ENCODE results near the gene NCR2. TPM values are rescaled to one million over a fixed set of nuclear protein-coding genes. Genes with fewer than 3 reads are reported as not detected.

Gene NCR2
- total and polyA plus RNA-seq, 9 of the 15 experiments (the other 6 are each of a cell fraction or from before 2014, with no cell fraction given), result not detected

DNA sequence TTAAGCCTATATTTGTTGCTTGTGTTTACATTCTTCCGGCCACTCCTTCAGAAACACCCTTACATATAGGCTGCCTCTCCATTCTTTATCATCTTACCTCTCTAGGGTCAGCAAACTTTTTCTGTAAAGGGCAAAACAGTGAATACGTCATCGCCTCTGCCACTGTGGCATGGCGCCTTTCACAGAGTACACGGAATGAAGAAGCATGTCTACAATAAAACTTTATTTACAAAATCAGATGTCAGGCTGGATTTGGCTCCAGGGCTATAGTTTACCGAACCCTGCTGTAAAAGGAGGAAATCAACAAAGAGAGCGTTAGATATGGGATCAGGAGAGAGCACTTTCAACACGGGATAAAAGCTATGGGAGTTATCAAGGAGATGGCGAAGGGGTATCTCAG lies 9.3 kb upstream of the NCR2 start (continued):
- TF ChIP-seq, protein P1, sequence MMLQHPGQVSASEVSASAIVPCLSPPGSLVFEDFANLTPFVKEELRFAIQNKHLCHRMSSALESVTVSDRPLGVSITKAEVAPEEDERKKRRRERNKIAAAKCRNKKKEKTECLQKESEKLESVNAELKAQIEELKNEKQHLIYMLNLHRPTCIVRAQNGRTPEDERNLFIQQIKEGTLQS (IDR thresholded peaks at IDR 0.05), result peak; percentile 37; the same call in 1 of the 2 replicates
- TF ChIP-seq, protein P1 (CRISPR knock-in tag; conservative IDR thresholded peaks at IDR 0.05), result no peak
- no peak for TF ChIP-seq ZNF668 (CRISPR knock-in tag; IDR thresholded peaks at IDR 0.05)
- TF ChIP-seq BRCA1 (IDR thresholded peaks at IDR 0.05), result no peak
- TF ChIP-seq BRCA1 (CRISPR knock-in tag; IDR thresholded peaks at IDR 0.05), result no peak
- no peak for TF ChIP-seq TEAD4 (IDR thresholded peaks at IDR 0.05; ENCODE audit: low read length)
- no peak for TF ChIP-seq TEAD4 (CRISPR knock-in tag; IDR thresholded peaks at IDR 0.05; ENCODE audit: borderline replicate concordance)
- TF ChIP-seq MECOM (CRISPR knock-in tag; IDR thresholded peaks at IDR 0.05), result no peak
- TF ChIP-seq CBX2 (IDR thresholded peaks at IDR 0.05; ENCODE audit: insufficient read depth, low read length, poor library complexity, severe bottlenecking), result no peak
- no peak for TF ChIP-seq HEY1 (CRISPR knock-in tag; IDR thresholded peaks at IDR 0.05; ENCODE audit: borderline replicate concordance)
- TF ChIP-seq MYC (IDR thresholded peaks at IDR 0.05; ENCODE audit: low read depth, low read length), result peak; percentile 37; the same call in 1 of the 2 replicates
- no peak for TF ChIP-seq MYC (CRISPR knock-in tag; IDR thresholded peaks at IDR 0.05; ENCODE audit: borderline replicate concordance, low read depth)
- TF ChIP-seq, protein P2, sequence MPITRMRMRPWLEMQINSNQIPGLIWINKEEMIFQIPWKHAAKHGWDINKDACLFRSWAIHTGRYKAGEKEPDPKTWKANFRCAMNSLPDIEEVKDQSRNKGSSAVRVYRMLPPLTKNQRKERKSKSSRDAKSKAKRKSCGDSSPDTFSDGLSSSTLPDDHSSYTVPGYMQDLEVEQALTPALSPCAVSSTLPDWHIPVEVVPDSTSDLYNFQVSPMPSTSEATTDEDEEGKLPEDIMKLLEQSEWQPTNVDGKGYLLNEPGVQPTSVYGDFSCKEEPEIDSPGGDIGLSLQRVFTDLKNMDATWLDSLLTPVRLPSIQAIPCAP (CRISPR knock-in tag; IDR thresholded peaks at IDR 0.05; ENCODE audit: borderline replicate concordance), result no peak
- TF ChIP-seq U2AF1 (optimal IDR thresholded peaks at IDR 0.05; ENCODE audit: low read depth, low read length), result no peak
